GM21515 (cell line): ENCODE data around the gene SKI.

ENCODE experiments used
- ATAC-seq: cut with Tn5 transposase; IDR thresholded peaks from one replicate; pipeline ENCODE4 v1.9.1; 2021; ENCODE audit not compliant: unreplicated experiment

The SKI gene

DNA sequence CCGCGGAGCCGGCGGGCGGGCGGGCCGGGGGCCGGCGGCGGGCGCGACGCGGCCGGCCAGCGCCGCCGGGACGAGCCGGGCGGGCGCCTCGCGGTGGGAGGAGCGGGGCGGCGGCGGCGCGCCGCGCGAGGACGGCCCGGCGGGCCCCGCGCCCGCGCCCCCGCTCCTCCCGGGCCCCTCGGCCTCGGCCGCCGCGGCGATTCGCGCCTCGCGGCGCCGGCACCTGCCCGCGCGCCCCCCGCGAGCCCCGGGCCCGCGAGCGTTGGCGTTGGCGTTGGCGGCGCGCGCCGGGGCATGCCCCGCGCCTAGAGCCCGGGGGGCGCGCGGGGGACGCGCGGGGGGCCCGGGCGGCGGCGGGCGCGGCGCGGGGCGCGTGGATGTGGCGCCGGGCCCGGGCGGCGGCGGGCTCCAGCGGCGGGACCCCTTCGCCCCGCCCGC, at the start of gene SKI:
SKI (plus strand) TSS at position 163 of the 438 bp plus-strand sequence. CDS start 448 bp downstream, outside the sequence.
- ATAC-seq = no peak

DNA sequence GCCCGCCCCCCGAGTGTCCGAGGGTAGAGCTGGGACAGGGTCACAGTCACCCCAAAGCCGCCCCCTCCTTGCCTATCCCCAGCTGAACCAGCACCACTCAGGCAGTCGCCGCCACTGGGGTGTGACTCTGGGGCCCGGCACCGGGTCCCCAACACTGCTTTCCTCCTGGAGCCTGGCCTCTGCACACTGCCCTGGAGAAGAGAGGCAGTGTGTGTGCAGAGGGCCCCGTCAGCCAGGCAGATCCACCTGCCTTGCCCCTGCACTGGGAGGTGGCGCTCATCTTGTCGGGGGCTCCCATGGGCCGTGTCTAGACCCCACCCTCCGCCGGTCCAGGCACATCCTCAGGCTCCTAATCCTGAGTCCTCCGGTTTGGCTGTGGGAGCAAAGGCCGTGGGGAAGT, 49.2 kb upstream of the SKI start:
- ATAC-seq = no peak

DNA sequence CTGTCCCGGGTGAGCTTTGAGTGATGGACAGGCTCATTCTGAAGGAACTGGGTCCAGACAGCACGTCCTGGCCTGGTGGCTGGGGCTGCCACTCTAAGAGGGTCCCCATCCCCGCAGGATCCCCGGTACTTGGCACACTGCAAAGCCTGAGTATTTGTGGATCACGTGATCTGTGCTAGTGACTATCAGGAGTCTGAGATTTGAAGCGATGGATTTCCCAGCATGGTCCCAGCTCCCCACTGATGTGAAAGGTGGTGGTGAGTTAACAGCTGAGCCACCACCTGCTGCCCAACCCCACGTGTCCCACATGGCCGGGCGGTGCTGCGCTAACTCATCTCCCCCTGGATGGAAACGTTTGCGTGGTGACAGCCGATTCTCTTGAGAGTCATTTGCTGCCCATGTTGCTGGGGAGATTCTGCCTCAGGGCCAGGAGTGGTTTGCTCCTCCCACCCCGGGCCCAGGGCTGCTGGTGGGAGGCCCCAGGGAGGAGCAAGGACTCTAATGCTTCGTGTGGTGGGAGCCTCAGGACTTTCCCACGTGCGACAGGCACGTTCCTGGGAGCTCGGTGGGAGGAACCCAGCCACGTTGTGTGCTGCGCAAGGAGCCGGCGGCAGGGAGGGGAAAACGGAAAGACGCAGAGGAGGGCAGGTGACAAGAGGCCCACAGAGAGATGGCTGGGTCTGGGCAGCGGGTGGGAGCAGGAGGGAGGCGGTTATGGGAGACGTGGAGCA, 48.7 kb upstream of the SKI start:
- no peak for ATAC-seq

DNA sequence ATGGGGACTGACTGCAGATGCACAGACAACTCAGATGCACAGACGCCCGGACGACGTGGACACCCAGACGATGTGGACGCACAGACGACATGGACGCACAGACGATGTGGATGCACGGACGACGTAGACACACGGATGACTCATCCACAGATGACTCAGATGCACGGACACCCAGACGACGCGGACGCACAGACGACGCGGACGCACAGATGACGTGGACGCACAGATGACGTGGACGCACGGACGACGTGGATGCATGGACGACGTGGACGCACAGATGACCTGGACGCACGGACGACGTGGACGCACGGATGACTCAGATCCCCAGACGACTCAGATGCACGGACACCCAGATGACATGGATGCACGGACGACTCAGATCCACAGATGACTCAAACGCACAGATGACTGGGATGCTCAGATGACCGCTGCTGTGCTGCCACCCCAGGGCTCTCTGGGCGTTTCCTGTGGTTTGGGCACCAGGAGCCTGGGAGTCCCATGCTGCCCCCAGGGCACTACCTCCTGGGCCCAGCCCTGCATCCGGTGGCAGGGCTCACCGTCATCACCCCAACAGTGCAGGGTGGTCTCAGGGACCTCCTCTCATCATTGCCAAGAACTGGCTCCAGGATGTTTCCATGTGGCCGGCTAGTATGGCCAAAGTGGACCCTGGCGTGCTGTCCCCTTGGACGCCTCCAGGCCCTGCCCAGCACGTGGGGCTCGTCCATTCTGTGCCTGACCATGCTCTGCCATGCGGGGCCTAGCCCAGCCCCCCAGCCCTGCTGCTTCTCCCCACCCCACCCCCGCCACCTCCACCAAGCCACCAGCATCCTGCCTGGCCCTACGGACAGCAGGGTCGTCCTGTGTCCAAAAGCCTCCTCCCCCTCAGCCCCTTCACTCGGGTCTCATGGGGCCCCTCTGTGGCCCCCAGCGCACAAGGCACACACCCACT, 47.5 kb upstream of the SKI start:
- ATAC-seq = no peak

DNA sequence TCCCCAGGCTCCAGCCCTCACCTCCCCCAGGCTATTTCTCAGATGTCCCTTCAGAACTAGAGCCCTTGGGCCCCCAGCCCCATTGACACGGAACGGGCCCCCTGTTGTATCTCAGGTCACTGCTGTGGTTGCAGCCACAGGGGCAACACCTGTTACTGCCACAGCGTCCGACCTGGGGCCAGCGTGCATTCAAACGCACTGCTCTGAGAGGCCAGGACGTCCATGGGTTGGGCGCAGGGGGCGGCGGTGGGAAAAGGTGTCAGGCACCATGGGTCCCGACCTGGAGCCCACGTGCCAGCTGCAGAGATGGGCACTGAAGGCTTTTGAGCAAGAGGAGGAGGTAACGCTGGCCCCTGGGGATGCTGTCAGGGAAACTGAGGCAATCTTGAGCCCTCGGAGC, 46.8 kb upstream of the SKI start:
- ATAC-seq = no peak

DNA sequence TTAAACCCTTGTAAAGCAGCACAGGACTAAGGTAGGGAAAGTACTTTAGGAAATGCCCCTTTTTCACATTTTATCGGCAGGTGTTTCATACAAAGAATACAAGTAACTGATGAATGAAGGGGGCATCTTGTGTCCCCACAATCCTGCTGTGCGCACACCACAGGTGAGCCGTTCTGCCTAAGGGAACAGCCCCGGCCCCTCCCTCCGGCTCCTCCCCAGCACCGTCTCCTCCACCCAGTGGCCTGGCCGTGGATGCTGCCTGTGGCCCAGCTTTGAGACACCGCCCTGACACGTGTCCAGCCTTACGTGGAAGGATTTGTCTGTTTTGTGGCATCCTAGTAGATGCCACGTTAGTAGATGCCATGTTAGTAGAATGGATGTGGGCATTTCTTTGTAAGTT, 46.4 kb upstream of the SKI start:
- ATAC-seq = no peak

DNA sequence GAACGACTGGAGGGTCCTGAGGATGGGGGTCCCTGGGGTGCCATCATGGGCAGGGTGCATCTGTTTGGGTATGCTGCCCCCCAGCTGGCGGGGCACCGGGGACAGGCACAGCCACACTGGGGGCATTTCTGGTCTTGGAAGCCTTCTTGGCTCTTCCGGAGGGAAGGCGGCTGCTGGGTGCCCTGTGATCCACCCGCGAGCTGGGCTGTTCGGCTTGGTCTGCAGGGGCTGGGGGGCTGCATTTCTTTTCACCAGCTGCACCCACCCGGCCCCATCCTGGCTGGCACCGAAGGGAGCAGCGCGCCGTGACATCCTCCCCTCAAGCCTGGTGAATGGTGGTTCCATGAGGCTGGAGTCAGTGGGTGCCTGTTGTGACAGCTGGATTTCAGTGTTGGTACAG, 45.7 kb upstream of the SKI start:
- no peak for ATAC-seq

DNA sequence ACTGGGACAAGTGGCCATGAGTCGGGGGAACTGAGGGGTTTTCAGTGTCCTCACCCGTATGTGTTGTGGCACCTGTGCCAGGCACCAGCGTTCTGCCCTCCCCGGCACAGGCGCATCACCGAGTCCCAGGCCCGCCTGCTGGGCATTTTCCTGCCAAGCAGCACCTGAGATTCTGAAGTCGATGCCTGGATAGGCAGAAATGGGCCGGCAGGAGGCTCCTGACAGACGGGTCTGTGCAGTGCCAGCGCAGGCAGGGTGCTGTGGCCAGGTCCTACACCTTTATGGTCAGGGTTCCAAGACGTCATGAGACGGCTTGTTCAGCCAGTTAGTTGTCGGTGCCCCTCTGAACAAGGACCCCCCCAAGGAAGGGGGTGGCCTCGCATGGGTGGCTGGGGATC, 44.2 kb upstream of the SKI start:
- ATAC-seq = no peak

DNA sequence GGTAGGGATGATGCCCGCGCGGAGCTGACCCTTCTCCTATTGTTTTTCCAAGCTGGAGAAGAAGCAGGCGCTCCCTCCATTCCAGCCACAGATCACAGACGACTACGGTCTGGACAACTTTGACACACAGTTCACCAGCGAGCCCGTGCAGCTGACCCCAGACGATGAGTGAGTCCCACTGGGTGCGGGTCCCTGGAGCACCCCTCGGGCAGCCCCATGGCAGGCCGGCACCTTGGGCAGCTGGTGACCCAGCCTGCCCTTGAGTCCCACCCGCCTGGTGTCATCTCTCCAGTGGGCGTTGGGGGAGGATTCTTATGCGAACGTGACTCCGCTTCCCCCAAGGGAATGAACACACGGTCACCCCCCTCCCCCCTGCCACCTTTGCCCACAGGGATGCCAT, 43.6 kb upstream of the SKI start:
- no peak for ATAC-seq

DNA sequence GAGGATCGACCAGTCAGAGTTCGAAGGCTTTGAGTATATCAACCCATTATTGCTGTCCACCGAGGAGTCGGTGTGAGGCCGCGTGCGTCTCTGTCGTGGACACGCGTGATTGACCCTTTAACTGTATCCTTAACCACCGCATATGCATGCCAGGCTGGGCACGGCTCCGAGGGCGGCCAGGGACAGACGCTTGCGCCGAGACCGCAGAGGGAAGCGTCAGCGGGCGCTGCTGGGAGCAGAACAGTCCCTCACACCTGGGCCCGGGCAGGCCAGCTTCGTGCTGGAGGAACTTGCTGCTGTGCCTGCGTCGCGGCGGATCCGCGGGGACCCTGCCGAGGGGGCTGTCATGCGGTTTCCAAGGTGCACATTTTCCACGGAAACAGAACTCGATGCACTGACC, 43.2 kb upstream of the SKI start:
- no peak for ATAC-seq

DNA sequence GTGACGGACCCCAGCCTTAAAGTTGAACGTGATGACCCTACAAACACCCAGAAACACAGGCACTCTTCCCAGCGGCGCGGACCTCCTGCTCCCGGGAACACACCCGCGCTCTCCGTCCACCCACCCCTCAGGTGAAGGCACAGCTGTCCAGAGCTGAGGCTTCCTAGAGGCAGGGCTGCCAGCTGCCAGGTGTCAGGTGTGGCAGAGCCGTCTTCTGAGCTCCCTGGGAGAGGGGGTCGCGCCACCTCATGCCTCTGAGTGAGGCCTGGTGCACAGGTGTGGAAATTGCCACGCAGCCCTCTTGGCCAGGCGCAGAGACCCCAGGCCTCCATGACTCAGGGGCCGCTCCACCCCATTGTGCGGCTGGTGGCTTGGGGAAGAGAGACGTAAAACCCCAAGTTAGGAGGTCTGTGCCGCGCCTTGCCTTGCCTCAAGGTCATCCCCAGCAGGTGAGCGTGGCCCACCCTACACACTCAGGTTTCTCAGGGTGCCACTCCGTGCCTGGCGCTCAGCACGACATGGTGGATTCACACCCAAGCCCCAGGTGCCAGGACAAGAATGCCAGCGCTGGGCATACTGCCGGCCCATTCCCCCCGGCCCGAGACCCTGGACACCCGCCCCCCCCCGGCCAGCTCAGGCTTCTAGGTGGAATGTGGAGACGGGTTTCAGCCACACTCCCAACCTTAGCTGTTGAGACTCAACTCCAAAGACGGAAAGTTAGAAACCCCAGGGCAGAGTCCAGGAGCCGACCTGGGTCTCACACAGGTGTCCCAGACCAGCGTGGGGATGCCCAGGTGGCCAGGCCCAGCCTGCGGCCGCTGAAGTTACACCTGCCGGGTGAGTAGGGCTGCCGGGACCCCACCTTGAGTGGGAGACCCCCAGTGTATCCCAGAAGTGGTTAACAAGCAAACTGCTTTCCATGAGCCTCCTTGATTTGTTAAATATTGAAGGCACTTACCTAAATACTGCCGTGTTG, 42.0 kb upstream of the SKI start:
- no peak for ATAC-seq

DNA sequence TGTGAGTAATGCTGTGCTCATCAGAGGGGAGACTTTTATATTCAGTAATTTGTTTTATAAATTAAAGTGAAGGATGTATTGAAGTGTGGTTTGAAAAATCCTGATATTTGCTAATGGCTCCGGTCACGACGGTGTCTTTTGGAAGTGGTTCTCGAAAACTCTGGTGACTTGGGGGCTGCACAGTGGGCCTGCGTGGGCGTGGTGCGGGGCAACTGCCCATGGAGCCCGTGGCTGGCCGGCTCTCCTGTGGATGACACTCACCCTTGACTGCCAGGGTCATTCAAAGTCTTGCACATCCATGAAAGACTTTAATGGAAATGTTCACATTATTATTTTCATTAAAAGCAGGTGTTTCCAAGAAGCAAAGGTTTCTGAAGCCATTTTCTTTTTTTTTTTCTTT, 41.2 kb upstream of the SKI start:
- ATAC-seq = no peak

DNA sequence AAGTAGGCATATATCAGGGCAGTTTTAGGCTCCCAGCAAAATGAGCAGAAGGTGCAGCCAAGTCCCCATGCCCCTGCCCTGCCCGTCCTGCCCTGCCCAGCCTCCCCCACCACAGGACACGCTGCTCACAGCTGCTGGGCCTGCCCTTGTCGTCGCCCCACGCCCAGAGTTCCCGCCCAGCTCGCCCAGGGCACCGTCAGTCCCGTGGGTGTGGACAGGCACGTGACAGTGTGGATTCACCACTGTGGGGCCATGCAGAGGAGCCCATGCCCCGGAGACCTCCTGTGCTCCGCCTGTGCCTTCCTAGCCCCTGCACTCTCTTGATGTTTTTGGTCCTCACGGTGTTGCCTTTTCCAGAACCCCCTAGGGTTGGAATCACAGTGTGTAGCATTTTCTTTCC, 40.5 kb upstream of the SKI start:
- no peak for ATAC-seq

DNA sequence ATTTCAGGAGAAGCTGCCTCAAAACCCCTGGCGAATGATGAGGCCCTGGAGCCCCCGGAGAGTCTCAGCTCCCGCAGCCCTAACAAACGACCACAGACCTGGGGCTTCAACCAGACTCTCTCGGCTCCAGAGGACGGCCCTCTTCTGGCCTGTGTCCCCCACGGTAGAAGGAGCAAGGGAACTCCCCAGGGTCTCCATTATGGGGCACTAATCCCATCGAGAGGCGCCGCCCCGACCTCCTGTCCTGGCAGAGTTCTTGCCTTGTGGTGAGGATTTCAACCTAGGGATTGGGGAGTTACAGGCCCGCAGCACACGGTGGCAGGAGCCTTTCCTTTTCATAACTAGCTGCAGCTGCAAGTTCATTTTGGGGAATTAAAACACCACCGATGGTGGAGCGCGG, 39.8 kb upstream of the SKI start:
- no peak for ATAC-seq

DNA sequence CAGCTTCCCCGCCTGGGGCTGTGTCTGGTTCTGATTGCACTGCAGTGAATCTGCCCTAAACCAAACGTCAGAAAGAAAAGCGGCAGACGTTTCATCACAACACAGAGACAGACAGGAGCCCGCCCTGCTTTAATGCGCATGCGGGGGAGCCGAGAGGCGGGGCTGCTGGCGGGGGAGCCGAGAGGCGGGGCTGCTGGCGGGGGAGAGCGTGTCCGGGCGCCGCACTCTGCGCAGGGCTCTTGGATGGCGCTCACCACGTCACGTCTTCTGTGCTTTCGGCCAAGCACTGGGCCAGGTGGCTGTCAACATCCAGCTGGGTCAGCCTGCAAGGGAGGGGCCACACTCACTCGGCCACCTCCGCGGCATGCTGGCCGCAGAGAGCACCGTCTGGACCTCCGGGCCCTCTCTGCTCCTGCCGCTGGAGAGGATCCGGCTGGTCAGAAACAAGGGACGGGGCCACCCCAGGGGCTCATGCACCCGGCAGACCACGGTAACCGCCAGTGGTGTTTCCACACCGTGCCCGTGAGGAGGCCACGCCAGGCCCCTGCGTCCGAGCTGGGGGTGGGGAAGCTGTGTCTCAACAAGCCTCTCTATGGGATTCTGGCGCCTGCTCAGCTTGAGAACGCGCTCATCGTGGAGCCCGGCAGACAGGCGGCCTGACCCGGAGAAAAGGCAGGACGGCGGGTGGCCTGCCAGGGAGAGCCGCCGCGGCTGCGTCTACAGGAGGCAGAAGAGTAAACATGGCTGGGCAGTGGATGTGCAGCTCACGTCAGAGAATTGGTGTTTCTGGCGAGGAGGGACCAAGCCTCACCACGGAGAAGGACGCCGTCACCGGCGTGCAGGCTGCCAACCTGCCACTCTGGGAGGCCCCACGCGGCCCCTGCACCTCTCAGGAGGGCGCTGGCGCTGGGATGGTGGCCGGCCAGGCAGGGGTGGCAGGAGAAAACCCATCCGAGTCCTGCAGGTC, 38.4 kb upstream of the SKI start:
- peak; percentile 72 for ATAC-seq

DNA sequence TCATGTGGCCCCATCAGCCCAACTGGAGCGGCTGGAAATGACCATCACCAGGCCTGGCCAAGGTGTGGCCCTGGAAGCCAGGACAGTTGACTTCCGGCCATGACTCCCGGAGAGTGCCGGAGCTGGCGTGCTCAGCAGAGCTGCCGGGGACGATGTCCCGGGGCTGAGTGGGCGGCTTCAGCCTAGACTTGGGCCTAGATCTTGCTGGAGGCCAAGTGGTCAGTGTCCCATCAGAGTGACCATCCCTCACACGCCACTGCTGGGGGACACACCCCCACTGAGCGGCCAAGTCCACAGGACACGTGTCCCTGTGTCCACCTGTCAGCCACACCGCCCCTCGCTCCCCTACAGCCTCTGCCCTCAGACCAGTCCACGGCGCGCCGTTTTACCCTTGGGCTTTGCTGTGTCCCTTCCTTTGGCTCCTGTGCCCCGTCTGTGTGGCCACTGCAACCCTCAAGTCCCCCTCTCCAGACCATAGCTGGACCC, 37.6 kb upstream of the SKI start:
- ATAC-seq = no peak

DNA sequence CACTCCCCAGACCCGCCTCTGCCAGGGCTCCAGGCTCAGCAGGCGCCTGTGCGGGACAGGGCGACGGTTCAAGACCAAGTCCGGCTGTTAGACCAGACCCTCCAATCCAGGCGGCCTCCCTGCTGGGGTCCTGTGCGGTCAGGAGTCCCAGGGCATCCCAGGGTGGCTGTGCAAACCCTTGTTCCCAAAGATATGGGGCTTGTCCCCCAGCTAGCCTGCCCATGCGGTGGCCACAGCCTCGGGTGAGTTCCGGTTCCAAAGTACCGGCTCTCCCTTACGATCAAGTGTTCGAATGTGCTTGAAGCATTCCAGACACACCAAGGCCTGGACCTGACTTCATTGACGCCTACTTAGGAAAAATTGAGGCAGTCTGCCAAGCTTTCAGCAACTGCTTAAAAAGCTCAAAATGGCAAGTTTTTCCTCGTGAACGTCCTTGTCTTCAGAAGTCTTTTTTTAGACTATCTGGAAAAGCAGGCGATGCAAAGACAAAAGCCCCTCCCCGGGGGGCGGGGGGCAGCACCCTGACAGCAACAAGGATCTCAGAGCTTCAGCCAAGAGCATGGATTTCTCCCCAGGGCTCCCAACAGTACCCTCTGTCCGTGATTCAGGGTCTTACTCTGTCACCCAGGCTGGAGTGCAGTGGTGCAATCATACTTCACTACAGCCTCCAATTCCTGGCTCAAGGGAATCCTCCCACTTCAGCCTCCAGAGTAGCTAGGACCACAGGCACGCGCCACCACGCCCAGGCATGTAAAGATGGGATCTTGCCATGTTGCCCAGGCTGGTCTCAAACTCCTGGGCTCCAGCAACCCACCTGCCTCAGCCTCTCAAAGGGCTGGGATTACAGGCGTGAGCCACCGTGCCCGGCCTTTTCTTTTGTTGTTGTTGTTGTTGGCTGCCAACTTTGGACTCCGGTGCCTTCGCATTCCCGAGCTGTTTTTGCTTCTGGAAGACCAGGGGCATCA, 35.8 kb upstream of the SKI start:
- no peak for ATAC-seq

DNA sequence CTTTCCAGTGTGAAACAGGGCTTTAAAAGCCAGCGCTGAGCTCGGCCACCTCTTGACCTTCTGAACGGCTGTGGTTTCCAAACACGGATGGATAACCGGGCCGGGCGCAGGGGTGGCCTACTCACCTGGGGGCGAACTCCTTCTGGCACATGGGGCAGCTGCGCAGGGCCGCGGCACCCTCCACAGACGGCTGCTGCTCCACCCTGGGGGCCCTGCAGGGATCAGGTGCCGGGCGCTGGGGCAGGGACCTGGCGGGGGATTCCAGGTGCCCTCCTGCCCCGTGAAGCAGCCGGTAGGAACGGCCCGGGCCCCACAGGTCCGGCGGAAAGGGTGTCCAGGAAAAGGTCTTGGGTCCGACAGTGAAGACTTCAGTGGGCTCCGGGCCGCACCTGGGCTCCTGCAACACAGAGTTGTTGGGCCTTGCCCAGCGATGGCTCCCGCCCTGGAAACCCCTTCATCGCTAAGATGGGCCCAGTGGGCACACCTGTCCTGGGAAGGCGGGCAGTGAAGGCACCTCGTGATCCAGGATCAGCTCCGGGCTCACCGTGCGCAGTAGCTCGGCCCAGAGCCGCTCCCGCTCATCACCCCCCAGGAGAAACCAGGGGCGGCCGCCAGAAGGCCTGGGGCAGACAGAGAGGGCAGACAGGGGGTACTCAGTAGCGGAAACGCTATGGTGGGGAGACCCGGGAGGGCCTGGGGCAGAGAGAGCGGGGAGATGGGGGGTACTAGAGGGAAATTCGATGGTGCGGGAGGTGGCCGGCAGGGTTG, 34.4 kb upstream of the SKI start:
- ATAC-seq = no peak
